ENCODE measurements around the gene TRAF6.

The TRAF6 gene

DNA sequence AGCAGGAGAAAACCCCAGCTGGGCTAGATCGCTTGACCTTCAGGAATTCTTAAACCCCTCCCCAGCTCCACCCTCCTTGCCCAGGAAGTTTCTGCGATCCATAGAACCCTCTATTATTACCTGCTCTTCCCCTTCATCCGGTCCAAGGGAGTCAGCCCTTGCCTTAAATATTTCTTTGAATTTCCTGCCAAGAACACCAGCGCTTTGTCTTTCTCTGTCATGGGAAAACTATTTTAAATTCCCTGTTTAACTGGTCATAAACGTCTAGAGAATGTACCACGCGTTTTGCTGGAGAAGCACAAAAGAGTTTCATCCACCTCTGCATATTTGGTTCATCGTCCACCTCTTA, 496 bp upstream of the TRAF6 start:
- peak overlapping the region; percentile 94 for H3K4me3 Mint-ChIP-seq
- peaks cover 15% of the 10 kb centered on the region for H3K36me3 Mint-ChIP-seq (ENCODE audit: low read depth)
- peaks cover 11% of the 10 kb centered on the region for H3K9me3 Mint-ChIP-seq
- peaks cover 6% of the 10 kb centered on the region for H3K27me3 Mint-ChIP-seq
- intact Hi-C loops (cut with micrococcal nuclease): no loop called here
- H3K27ac Mint-ChIP-seq: peak overlapping the region; percentile 93
- peaks cover 28% of the 10 kb centered on the region for H3K4me1 Mint-ChIP-seq (ENCODE audit: low read depth)

DNA sequence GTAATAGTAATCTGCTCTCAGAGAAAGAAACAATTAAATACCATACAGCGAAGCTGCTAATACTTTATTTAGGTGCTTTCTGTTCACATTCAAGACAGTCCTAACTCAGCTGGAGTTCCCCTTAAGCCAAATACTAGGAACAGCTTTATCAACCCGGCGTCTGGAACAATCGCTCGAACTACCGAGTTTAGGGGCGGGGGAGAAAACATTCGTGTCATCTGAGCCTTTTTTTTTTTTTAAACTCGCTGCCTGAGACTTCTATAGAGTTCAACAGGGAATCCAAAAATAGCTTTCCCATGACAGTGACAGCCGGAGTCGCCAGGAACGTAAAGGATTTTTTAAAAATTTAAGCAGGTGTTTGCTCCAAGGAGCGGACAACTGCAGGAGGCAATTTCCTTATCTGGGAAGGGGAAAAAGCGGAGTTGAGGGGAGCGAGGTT, 852 bp downstream of the TRAF6 start:
- H3K9me3 Mint-ChIP-seq: peaks cover 9% of the 10 kb centered on the region
- intact Hi-C loops (cut with micrococcal nuclease): no loop called here

DNA sequence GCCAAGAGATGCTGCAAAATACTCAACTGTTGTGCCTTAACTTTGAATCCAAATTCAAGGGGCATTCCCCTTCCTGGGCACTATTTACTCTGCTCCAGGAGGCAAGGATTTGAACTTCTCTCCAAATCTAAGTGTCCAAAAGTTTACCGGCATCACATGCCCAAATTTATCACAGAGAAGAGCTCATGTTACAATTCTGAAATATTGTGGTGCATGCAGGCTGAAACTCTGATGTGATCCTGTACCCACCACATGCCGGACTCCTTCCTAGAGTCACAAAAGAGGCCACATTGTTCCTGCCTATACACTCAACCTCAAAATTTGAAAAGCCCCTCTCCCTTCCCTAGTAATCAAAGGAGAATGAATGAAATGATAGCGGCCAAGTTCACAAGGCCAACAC, 1.3 kb downstream of the TRAF6 start:
- peaks cover 4% of the 10 kb centered on the region for H3K9me3 Mint-ChIP-seq
- peak overlapping the region; percentile 93 for H3K27ac Mint-ChIP-seq
- peak overlapping the region; percentile 94 for H3K4me3 Mint-ChIP-seq
- peaks cover 41% of the 10 kb centered on the region for H3K4me1 Mint-ChIP-seq (ENCODE audit: low read depth)
- intact Hi-C loops (cut with micrococcal nuclease): no loop called here
- peaks cover 29% of the 10 kb centered on the region for H3K36me3 Mint-ChIP-seq (ENCODE audit: low read depth)
- H3K27me3 Mint-ChIP-seq: no peaks in the 10 kb centered on the region

More for the DNA sequence above, 852 bp downstream of the TRAF6 start:
- Mint-ChIP-seq H3K36me3 (ENCODE audit: low read depth) (peaks cover 25% of the 10 kb centered on the region), H3K4me1 (ENCODE audit: low read depth) (peaks cover 38% of the 10 kb centered on the region), H3K27ac (peak overlapping the region; percentile 93), H3K4me3 (peak overlapping the region; percentile 94), H3K27me3 (peaks cover 2% of the 10 kb centered on the region)

DNA sequence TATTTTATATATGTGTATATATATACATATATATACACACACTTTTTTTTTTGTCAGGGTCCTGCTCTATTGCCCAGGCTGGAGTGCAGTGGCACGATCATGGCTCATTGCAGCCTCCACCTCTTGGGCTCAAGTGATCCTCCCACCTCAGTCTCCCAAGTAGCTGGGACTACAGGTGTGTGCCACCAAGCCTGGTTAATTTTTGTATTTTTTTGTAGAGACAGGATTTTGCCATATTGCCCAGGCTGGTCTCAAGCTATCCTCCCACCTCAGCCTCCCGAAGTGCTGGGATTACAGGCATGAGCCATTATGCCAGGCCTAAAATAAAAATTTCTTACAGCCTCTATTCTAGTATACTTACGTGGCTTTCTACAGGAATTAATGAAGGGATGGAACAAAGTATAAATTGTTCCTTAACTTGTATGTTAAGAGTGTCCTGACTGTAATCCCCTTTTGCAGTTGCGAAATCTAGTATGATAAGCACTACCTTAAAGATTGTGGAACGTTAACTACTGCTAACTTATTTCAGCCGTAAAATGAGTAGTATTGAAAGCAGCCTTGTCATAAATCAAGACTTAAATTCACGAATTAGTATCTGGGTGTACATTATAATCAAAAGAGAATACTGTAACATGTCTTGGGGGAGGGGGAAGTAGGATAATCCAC, 2.1 kb downstream of the TRAF6 start:
- H3K9me3 Mint-ChIP-seq: no peaks in the 10 kb centered on the region
- peaks cover 46% of the 10 kb centered on the region for H3K4me1 Mint-ChIP-seq (ENCODE audit: low read depth)
- H3K27ac Mint-ChIP-seq: no peak overlapping the region
- peaks cover 36% of the 10 kb centered on the region for H3K36me3 Mint-ChIP-seq (ENCODE audit: low read depth)
- no peaks in the 10 kb centered on the region for H3K27me3 Mint-ChIP-seq
- intact Hi-C loops (cut with micrococcal nuclease): no loop called here
- H3K4me3 Mint-ChIP-seq: peak overlapping the region; percentile 23

DNA sequence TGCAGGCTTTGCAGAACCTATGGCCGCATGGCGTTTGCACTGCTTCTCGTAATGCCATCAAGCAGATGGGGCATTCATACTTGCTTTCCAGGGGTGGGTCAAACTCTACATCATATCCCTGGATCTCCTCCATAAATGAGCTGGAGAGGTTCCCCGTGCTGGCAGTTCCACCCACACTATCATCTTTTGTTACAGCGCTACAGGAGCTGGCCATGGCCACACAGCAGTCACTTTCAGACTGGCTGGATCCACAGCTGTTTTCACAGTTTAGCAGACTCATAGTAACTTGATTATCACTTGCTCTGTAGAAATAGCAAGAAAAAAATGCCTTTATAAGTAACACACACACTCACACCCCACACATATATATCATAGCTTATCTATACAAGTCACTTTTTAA, 8.8 kb downstream of the TRAF6 start:
- Mint-ChIP-seq H3K4me3 (no peak overlapping the region), H3K9me3 (no peaks in the 10 kb centered on the region), H3K36me3 (ENCODE audit: low read depth) (peaks cover 73% of the 10 kb centered on the region), H3K4me1 (ENCODE audit: low read depth) (peaks cover 35% of the 10 kb centered on the region), H3K27ac (no peak overlapping the region), H3K27me3 (no peaks in the 10 kb centered on the region)
- intact Hi-C loops (cut with micrococcal nuclease): no loop called here

GRCh38 chr11:36500315-36500721, 9.8 kb downstream of the TRAF6 start:
- intact Hi-C loops (cut with micrococcal nuclease): no loop called here
- no peaks in the 10 kb centered on the region for H3K27me3 Mint-ChIP-seq
- H3K4me1 Mint-ChIP-seq (ENCODE audit: low read depth): peaks cover 30% of the 10 kb centered on the region
- H3K36me3 Mint-ChIP-seq (ENCODE audit: low read depth): peaks cover 72% of the 10 kb centered on the region
- no peaks in the 10 kb centered on the region for H3K9me3 Mint-ChIP-seq
- H3K27ac Mint-ChIP-seq: peak overlapping the region; percentile 1
- no peak overlapping the region for H3K4me3 Mint-ChIP-seq

DNA sequence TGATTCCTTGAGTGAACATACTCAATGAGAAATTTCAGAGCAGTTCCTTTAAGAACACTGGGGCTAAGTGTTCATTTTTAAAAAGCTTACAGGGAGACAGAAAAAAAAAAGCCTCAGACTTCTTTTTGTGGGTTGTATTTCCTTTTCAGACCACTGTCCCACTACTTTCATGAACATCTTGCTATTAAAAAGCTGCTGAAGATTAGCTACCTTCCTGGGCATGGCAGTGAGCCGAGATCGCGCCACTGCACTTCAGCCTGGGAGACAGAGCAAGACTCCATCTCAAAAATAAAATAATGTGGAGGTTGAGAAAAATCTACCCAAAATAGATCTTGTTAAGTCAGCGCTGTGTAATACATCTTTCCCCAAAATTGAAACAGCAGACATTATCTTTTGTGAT, 10.8 kb downstream of the TRAF6 start:
- Mint-ChIP-seq H3K9me3 (no peaks in the 10 kb centered on the region), H3K27me3 (no peaks in the 10 kb centered on the region), H3K36me3 (ENCODE audit: low read depth) (peaks cover 72% of the 10 kb centered on the region), H3K27ac (no peak overlapping the region), H3K4me3 (no peak overlapping the region), H3K4me1 (ENCODE audit: low read depth) (peaks cover 23% of the 10 kb centered on the region)
- intact Hi-C loops (cut with micrococcal nuclease): no loop called here

DNA sequence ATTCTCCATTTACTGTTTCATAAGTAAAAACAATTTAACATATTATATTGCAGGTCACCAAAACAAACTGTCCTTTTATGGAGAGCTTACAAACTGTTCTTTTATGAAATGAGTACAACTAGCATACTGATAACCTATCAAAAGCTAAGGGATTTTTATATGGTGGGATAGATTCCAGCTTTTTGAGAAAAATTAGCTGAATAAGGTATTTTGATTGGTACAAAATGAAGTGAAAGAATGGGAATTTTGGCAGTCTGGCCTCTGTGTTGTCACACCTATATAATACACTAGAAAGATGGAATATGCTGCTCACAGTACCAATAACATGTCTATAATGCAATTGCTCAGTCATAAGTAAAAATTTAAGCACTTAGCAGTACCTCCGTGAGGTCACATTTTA, 11.4 kb downstream of the TRAF6 start:
- Mint-ChIP-seq H3K36me3 (ENCODE audit: low read depth) (peaks cover 72% of the 10 kb centered on the region), H3K9me3 (no peaks in the 10 kb centered on the region), H3K4me3 (no peak overlapping the region), H3K27me3 (no peaks in the 10 kb centered on the region), H3K4me1 (ENCODE audit: low read depth) (peaks cover 19% of the 10 kb centered on the region), H3K27ac (no peak overlapping the region)
- intact Hi-C loops (cut with micrococcal nuclease): no loop called here

DNA sequence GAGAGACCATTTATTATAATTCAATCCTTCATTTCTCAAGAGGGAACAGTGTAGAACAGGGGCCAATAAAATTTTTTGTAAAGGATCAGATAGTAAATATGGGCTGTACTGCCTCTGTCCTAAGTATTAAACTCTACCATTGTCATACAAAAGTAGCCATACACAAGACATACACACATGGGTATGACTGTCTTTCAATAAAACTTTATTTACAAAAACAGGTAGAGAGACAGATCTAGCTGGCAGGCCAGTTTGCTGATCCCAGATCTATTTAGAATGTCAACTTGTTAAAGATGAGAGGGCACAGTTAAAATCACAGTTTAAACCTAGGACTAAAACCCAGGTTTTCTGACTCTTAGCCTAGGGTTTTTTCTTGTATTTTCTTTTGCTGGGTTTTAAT, 16.7 kb downstream of the TRAF6 start:
- intact Hi-C loops (cut with micrococcal nuclease): loop anchor here (5.0 kb wide), 1 partner anchor 186 kb away; no protein-coding TSS in a partner anchor
- Mint-ChIP-seq H3K36me3 (ENCODE audit: low read depth) (peaks cover 79% of the 10 kb centered on the region), H3K27ac (no peak overlapping the region), H3K9me3 (no peaks in the 10 kb centered on the region), H3K4me3 (no peak overlapping the region), H3K4me1 (ENCODE audit: low read depth) (peaks cover 5% of the 10 kb centered on the region), H3K27me3 (no peaks in the 10 kb centered on the region)

DNA sequence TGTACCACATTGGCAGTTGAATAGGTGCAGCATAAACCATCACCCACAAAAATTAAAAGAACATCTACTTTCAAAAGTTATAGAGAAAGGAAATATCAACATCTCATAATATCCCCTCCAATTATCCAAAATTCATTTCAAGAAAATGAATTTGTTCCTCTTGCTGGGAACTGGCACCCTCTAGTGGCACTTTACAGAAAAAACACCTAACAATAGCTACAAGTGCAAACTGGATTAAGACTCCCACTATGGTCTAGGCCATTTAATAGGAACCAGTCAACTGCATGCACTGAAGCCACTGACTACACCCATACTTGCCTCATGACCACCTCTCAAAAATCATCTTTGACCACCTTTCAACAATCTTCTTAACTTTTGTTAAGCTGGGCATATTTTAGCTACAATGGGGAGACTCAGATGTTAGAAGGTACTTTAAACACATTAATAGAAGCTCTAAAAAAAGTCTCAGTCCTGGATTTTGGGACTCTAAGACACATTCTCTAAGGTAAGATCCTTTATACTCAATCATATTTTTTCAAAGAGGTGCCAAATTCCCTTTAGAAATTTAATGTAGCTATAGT, 17.3 kb downstream of the TRAF6 start:
- peaks cover 9% of the 10 kb centered on the region for H3K4me1 Mint-ChIP-seq (ENCODE audit: low read depth)
- H3K36me3 Mint-ChIP-seq (ENCODE audit: low read depth): peaks cover 74% of the 10 kb centered on the region
- H3K27me3 Mint-ChIP-seq: no peaks in the 10 kb centered on the region
- no peaks in the 10 kb centered on the region for H3K9me3 Mint-ChIP-seq
- intact Hi-C loops (cut with micrococcal nuclease): loop anchor here (1.0 to 5.0 kb wide), 3 partner anchors 48 to 204 kb away; partner anchors contain the start of gene COMMD9
- no peak overlapping the region for H3K27ac Mint-ChIP-seq
- no peak overlapping the region for H3K4me3 Mint-ChIP-seq

GRCh38 chr11:36490026-36490806, 19.9 kb downstream of the TRAF6 start:
- Mint-ChIP-seq H3K36me3 (ENCODE audit: low read depth) (peaks cover 72% of the 10 kb centered on the region), H3K27me3 (no peaks in the 10 kb centered on the region), H3K4me3 (no peak overlapping the region), H3K27ac (no peak overlapping the region), H3K9me3 (no peaks in the 10 kb centered on the region), H3K4me1 (ENCODE audit: low read depth) (peaks cover 22% of the 10 kb centered on the region)
- intact Hi-C loops (cut with micrococcal nuclease): loop anchor here (5.0 kb wide), 1 partner anchor 183 kb away; no protein-coding TSS in a partner anchor

DNA sequence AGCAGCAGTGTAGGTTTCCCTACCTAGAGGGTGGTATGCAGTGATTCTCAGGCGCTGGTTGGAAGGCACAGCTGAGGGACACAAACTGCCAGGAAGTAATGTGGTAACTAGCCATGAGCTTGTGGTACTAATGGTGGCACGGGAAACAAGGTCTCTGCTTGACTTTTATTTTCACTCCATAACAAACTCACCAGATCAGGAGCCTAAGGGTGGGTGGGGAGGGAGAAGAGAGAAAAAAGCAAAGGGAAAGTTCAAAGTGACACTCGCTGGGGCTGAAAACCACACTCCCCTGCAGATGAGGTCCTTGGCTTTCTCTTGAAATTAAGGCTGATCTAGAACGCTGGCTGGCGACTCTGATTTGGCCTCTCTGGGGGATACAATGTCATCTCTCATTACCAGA, 22.0 kb downstream of the TRAF6 start:
- Mint-ChIP-seq H3K27me3 (no peaks in the 10 kb centered on the region), H3K4me3 (no peak overlapping the region), H3K9me3 (no peaks in the 10 kb centered on the region), H3K36me3 (ENCODE audit: low read depth) (peaks cover 79% of the 10 kb centered on the region), H3K27ac (no peak overlapping the region), H3K4me1 (ENCODE audit: low read depth) (peaks cover 25% of the 10 kb centered on the region)
- intact Hi-C loops (cut with micrococcal nuclease): no loop called here

- H3K9me3 Mint-ChIP-seq: no peaks in the 10 kb centered on the region
- H3K4me3 Mint-ChIP-seq: no peak overlapping the region
- no peak overlapping the region for H3K27ac Mint-ChIP-seq
- H3K36me3 Mint-ChIP-seq (ENCODE audit: low read depth): peaks cover 76% of the 10 kb centered on the region
- intact Hi-C loops (cut with micrococcal nuclease): no loop called here
- no peaks in the 10 kb centered on the region for H3K27me3 Mint-ChIP-seq
- peaks cover 25% of the 10 kb centered on the region for H3K4me1 Mint-ChIP-seq (ENCODE audit: low read depth)
Observed at GRCh38 chr11:36487619-36488018, 22.5 kb downstream of the TRAF6 start.

DNA sequence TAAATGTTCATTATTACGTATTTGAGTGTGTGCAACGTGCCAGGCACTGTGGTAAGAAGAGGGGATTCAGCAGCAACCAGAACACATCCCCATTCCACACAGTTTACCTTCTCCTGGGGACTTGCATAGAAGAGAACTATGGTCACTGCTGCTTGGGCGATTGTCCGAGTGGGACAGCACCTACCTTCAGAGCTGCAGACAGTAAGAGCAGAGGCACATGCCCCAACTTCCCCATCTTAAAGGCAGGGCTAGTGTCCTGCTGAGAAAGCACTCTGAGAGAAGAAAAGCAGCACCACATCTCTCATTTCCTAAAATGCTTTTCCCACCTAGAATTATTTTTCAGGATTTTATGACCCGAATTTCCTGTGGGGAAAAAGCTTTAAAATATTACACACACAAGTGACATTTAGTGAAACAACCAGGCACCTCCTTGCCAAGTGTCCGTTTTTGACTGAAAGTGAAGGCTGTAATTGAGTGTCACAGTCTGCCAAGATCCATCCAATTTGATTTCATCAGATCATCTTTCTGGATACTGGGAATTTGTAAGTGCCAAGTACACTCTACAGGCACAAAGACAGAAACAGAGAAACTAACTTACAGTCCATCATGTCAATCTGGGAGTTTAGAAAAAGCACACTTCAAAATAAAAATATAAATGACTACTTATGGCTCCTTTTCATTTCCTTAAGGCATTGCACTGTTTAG, 24.6 kb downstream of the TRAF6 start:
- H3K4me3 Mint-ChIP-seq: no peak overlapping the region
- peaks cover 25% of the 10 kb centered on the region for H3K4me1 Mint-ChIP-seq (ENCODE audit: low read depth)
- no peaks in the 10 kb centered on the region for H3K27me3 Mint-ChIP-seq
- H3K9me3 Mint-ChIP-seq: no peaks in the 10 kb centered on the region
- no peak overlapping the region for H3K27ac Mint-ChIP-seq
- intact Hi-C loops (cut with micrococcal nuclease): no loop called here
- H3K36me3 Mint-ChIP-seq (ENCODE audit: low read depth): peaks cover 57% of the 10 kb centered on the region
